GM18498 (cell line): ENCODE data around the gene CCDC51.

Experiments
- ATAC-seq: cut with Tn5 transposase; IDR thresholded peaks from one replicate; pipeline ENCODE4 v1.9.1; 2021; ENCODE audit warnings: mild to moderate bottlenecking, moderate library complexity; ENCODE audit not compliant: unreplicated experiment

The CCDC51 gene

DNA sequence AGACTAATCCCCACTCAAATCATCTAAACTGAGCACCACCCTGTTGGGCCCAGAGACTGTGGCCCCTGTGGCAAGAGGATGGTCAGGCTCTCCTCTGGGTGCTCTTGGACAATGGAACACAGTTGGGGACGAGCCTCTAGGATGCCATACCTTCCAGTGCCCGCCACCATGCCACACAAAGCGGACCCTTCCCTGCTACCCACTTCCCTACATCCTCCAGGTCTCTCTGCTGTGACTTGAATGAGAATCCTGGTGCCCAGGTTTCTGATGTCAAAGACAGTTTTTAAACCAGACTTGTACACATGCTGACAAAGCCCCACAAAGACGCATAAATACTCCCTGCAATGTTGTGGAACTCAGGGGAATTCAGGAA, 4.7 kb downstream of the CCDC51 start:
- no peak for ATAC-seq

DNA sequence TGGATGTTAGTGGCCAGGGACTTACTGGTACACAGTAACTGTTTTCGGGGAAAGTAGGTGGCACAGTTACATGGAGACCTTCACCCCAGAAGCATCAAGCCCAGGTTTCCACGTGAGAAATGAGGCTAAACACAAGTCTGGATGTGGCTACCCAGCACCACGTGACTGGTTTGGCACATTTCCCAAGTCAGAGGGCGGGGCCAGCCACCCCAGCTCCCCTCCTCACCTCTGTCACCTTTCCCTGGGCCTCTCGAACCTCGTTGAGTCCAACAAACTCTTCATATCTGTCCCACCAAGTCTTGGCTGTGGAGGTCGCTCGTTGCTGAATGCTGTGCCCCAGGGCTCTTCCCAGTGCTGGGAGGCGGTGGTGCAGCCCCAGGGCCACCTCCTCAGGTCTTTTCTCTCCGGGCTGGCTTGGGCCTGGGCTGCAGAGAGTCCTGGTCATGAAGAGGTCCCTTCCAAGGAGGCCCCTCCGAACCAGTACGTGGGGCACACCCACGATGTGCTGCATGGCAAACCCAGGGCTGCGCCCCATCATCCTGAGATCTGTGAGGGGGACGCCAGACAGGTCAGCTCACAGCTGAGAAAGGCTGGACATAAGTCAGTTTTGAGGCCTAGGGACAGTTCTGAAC, 5.2 kb downstream of the CCDC51 start:
- ATAC-seq = no peak

DNA sequence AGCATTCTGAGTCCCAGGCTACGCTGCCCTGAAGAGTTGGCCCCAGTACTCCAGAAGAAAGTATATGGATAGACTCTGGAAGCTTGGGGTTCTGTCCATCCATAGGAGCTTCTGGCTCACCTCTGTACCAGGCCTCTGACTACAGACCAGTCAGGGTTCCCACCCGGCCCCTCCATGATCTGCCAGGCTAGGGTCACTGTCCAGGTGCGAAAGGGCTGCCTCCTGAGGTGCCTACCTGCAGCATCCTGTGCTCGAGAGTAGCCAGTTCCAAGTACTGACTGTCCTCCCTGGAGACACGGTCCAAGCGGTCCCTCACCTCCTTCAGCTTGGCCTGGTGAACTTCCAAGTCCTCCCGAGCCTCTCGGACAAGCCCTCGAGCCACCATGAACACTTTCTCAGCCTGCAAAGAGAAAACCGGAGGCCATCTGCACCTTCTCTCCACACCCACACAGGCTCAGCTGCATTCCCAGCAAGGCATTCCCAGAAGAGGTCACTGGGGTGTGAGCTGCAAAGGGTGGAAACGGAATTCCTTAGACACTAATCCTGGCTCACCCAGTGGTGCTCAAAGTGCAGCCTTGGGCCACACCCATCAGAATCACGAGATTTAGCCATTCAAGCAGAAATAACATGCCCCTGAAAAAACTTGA, 6.3 kb downstream of the CCDC51 start:
- no peak for ATAC-seq

DNA sequence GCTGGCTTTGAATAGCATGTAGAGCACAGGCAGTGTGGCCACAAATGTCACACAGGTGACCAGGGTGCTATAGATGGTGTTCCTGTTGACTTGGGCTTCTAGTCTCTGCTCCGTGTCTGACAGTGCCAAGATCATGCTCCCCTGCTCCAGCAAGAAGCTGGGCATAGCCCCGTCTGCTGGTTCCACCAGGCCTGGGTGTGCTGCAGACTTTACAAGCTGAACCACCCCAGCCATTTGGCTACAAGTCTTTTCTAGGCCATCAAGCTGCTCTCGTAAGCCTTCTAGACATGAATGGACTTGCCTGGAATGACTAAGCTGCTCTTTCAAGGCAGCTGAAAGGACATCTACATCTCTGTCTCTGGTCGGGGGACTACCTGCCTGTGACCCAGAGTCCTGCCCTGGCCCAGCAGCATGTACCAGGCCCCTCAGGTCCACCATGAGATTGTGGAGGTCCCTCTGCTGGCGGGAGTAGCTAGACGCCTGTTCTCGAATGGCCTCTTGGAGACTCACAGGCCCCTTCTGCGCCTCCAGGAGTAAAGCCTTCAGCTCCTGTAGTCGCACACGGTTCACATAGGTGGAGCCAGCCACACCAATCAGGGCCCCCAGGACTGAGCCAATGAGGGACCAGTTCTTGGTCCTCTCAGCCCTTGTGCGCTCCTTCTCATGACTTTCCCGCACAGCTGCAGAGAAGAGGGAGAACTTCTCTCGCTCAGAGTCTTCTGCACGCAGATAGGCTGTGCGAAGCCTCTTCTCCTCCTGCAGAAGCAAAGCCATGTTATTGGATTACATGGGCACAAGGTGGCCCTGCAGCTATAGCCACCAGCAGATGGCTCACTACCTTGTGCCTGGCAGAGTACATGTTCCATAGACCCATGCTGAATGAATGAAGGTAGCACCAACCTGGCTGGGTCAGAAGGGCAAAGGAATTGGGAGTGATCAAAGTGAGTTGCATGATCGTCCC, 7.2 kb downstream of the CCDC51 start:
- ATAC-seq = no peak

DNA sequence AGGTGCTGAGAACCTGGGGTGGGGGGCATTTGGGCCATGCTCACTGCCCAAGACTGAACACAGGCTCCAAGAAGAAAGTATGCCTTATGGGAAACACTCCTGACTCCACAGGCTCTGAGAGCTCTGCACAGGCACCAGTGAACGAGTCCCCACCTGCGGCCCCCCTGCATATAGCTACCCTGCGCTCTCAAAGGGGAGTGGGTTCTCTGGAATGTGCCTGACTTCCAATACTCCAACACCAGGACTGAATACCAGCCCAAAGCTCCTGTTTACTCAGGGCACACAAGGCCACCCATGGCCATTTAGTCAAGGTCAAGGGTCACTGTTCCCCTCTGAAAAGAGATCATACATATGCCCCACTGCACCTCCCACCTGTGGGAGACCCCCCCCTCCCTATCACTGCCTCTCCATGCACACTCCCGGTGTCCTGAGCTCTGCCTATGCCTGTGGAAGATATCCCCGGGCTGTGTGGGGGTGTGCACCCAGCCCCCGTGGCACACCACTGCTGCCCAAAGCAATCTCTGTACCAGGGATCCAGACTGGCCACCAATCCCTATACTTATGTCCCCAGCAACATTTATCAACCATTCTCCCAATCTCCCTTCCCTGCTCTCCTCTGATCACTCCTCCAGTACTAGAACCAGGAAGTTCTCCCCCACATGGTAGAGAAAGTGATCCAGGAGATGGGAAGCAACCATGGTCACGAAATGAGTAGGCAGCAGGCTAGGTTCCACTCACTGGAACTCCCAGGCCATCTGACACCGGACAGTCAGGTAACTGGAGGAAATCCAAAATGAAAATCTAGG, 8.5 kb downstream of the CCDC51 start:
- no peak for ATAC-seq

DNA sequence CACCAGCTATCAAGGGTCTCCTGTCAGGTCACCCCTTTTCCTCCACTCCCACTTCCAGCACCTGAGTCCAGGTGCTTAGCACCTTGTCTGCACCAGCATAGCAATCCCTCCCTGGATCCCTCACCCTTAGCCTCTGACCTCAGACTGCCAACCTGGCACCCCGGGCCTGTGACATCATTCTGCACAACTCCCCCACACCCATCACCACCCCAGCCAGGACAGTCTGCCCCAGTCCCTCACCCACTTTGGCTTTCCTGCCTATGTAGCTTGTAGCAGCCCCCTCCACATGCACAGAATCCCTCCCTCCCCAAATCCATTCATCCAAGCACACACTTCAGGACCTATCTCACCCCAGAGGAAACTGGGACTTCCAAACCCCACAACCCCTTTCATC, 9.2 kb downstream of the CCDC51 start:
- no peak for ATAC-seq

DNA sequence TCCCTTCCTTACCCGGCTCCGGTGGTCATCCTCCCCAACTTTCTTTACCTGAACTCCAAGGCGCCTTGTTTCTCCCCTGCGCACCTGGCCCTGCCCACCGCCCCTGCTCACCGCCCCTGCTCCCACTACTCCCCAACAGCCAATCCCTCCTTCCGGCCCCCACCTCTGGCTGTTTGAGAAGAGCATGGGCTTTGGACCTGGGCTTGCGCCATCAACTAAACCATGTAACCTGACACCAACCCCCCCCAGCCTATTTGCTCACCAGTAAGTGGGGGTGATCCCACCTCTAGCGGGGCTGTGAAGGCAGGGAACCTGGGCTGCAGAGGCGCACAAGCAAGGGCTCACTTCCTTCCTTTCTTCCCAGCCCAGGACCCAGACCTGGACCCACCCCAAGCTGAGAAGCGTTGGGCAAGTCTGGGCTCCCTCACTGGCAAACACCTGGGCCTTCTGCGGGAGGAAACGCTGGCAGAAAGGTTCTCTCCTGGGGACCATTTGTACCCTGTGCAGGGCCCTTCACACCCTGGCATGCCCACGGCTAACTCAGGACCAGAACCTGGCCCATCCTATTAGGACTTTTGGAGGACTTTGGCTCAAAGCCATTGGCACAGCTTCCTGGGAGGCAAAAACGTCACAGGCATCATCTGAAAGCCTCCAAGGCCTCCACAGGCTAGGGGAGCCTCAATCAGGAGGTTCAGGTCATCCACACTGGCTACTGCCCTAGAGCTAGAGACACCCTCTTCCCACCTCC, 9.8 kb downstream of the CCDC51 start, which contains the start of gene PLXNB1:
PLXNB1 (minus strand) TSS at position 127 of the 748 bp plus-strand sequence. CDS start 5,475 bp downstream, outside the sequence.
- no peak for ATAC-seq

DNA sequence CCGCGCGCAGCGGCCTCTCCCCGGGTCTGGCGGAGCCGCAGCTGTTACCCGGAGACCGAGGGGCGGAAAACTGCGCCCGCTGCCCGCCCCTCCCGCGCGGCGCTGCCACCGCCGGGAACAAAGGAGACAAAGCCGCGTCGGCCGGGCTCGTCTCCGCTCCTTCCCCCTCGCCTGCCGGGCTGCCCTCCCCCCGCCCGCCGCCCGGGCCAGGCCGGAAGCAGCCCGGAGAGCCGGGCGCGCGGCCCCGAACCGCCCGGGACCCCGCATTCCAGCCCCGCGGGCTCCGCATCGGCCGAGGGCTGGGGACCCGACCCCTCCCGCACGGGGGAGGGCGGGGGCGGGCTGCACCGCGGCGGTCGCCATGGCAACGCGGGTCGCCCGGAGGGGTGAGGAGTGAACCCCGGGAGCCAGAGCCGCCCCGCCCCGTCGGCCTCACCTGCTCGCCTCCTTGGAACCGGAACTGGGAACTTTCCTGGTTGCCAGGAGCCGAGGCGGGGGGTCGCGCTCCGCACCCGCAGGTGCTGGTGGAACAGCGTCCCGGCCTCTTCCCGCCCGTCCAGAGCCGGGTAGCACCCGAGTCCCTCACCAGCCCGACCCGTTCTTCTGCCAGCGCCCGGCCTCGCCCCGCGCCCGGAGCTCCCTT, 10.5 kb downstream of the CCDC51 start:
- peak; percentile 51 for ATAC-seq

DNA sequence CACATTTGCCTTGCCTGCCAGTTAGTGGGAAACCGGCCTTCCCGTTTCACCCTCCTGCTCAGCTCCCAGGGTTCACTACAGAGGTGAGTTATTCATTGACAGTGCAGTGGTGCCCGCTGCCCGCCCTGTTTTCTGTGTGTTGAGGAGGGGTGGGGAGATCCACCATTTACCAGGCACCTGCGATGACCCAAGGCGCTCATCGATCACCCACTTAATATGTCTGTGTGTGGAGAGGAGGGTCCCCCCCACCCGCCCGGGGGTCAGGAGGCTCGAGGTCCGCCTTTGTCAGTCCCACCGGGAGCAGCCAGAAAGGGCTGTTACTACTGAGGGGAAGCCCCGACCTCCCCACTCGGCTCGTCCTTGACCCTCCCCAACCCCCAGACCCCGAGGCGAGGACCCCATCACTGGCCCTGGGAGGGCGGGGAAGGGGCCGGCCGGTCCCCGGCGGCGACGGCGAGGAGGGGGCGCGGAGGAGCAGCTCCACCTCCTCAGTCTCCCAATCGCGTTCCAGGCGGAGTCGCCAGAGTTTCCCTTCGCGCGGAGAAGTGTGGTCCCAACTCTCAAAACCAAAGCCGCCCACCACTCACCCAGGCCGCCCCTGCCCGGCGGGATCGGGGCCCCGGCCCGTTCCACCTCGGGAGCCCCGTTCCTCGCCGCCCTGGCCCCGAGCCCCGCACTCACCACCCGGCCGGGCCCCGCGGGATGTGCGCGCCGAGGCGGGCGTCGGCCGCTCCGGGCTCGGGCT, 11.2 kb downstream of the CCDC51 start:
- peak; percentile 37 for ATAC-seq

DNA sequence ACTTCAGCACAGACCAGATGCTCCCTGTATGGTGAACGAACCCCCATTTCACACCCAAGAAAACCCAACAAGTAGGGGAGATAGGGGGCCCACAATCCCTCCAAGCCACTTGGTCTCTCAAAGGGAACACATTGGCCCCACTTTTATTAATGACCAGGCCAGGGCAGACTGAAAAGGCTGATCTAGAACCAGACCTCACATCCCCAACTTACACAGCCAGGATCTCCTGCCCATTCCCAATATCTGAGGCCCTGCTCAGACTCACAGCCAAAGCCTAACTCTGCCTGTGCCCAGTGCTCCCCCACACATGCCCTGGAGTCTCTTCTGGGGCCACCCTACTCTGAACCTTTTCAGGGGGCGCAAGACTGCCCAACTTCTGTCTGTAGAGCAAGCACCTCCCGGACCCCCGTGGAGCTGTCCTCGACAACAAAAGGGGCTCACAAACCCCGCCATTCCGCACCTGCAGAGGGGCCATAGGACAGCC, 11.8 kb downstream of the CCDC51 start:
- no peak for ATAC-seq

DNA sequence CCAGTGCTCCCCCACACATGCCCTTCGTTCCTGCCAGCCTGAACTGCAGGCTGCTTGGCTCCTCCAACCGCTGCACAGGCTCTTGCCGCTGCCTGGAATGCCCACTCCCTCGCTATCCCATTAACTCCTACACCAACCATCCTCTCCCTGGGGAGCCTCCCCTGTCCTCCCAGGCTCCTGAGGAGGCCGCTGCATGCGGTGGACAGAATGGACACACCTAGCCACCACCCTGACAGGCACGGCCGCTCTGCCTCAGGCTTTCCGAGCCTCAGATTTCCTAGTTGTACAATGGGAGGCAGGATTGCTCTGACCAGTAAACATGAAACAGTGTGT, 12.3 kb downstream of the CCDC51 start:
- no peak for ATAC-seq

DNA sequence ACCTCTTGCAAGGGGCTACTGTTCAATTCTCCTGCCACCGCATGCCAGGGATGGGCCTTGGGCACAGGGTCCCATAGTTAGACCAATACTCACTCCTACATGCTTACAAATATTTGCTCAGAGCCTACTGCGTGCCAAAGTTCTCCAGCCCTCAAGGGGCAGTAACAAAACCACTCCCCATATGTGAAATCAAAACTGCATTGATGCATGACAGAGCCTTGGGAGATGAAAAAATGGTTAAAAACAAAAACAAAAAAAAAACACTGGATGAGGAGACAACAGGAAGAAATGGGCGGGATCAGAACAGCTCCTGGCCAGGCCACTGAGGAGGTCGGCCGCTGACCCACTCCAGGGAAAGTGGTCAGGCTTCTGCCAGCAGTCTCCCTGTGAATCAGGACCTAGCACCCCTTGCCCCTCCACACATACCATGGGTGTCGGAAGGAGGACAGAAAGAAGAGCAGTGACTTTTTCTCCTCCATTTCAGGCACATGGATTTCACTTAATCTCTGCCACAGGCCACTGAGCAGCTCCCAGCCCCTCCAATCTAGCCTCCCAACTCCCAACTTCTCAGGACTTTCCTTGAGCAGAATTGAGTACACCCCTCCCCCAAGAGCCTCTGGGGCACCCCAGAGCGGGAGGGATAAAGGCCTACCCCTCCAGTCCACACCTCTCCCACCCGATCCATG, 12.8 kb downstream of the CCDC51 start:
- ATAC-seq = no peak

DNA sequence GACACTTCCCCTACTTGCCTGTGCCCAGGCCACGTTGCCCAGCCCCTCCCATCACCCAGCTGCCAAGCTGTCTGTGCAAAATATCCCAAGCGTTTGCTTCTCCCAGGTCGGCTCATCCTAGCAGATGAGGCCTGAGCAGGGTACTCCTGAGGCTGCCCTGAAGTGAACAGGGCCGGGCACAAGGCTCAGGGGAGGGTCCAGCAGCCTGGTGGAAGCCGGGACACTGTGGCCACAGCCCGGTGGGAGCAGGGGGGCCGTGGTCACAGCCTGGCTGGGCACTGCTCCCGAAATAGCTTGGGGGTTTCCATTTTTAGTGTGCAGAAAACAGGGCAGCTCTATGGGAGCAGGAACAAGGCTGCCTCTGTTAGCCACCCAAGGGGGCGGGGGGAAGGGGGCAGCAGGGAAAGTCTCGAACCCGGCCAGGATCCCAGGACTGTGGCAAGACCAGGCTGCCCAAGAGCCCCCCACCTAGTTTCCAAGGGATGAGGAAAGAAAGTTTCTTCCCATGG, 13.5 kb downstream of the CCDC51 start:
- no peak for ATAC-seq

DNA sequence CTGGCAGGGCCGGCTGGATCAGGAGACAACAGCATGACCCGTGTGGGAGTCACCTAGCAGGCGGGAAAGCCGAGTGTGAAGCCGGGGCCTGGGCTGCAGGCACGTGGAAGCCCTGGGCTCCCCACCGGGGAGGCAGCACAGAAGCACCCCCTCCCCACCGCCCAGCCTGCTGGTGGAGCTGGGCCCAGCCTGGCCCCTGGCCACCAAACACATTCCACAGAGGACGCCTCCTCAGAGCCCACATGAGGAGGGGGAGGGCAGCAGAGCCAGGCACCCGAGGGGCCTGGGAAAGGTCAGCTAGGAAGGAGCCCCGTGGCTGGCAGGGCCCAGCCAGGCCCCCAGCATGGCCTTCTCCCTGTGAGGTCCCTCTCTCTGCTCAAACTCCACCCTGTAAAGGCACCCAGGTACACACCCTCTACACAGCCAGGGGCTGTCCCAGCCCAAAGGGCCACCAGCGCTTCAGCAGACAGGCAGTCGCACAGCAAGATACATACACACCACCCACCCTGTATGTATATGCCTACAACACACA, 14.6 kb downstream of the CCDC51 start:
- ATAC-seq = no peak

DNA sequence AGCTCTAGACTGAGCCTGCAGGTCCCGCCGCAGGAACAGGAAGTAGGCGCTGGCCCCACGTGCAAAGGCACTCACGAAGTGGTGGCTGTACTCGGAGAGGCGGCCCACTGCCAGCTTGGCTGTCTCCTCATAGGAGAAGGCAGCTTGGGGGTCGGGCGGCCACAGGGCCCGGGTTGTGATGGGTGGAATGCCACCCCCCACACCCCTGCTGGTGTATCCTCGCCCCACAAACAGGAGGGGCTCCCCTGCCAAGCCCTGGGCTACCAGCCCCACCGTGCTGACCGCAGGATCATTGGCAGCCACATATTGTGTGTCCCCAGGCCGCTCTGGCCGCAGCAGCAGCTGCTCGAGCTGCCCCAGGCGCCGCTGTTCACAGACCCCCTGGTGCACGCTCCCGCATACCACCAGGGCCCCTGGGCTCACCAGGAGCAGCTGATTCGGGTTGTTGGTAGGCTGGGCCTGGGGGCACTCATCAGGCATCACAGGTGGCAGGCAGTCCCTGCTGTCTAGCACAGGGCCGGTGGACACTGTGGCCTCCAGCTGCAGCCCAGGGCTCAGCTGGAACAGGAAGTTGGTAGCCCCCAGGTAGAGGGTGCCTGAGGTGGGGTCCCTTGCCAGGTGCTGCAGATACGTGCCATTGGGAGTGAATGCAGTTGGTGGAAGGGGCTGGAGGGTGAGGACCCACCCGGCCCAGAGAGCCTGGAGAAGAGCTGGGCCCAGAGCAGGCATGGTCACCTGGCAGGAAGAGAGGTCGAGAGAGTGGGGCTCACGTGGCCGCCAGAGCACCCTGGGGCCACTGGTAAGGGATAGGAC, 15.8 kb downstream of the CCDC51 start:
- ATAC-seq = no peak

DNA sequence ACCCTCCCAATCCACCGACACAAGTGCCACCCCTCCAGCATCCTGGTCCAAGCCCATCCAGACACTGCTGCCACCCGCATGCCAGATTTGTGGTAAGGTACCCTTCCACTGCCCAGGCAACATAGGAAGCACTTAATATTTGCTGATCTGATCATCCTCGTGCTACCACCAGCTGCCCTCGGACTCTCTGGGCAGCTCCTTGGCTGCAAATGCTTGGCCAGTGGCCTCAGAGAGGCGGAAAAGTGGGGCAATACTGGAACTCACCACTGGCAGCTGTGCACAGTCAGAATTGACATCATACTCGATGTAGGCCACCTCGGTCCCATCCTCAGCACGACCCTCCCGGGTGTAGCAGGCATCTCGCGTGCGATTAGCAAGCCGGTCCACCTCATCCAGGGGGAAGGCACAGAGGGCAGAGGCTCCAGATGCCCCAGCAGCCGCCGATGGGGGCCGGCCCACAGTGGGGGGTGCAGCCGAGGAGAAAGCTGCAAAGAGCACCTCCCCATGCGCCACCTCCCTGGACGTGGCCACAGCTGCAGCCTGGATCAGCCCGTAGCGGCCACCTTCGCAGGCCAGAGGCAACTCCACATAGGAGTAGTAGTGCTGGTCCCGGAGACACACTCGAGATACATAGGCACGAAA, 16.6 kb downstream of the CCDC51 start:
- no peak for ATAC-seq

DNA sequence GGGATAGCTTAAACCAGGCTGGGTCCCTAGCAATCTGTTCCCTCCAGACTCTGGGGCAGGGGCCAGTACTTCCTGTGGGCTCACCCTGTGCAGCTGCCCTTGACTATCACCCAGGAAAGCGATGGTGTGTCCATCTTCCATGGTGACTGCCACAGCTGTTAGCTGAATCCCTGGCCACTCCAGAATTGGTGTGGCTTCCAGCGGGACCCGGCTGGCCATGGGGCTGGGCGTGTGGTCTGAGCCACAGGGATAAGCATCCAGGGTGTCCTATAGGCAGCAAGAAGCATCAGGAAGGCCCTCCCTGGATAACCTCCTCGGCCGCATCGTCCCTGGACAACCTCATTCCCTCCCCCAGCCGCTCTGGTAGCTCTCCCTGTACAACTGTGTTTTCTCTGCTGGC, 17.2 kb downstream of the CCDC51 start:
- no peak for ATAC-seq
